KMS-11 (cell line): ENCODE measurements around the gene MRTFA.

Source experiments
- H2AFZ ChIP-seq: fragments of 200-600 bp; sonication (generic); 2 replicates; pipeline ENCODE4 v1.6.1; 2016; ENCODE audit warnings: antibody characterized with exemption, mixed run types, low read depth
- H3K27ac ChIP-seq: fragments of 200-600 bp; sonication (generic); 2 replicates; pipeline ENCODE4 v1.6.1; 2016; ENCODE audit warnings: mild to moderate bottlenecking, mixed run types
- H3K27me3 ChIP-seq: fragments of 200-600 bp; sonication (generic); 2 replicates; pipeline ENCODE4 v1.6.1; 2017; ENCODE audit warnings: mild to moderate bottlenecking, low read depth, mixed run types, moderate library complexity; ENCODE audit not compliant: insufficient read depth
- H3K36me3 ChIP-seq: fragments of 200-600 bp; sonication (generic); 2 replicates; pipeline ENCODE4 v1.6.1; 2017; ENCODE audit warnings: mild to moderate bottlenecking, mixed run types; ENCODE audit not compliant: insufficient read depth
- H3K4me1 ChIP-seq: fragments of 200-600 bp; sonication (generic); 2 replicates; pipeline ENCODE4 v1.6.1; 2016; ENCODE audit warnings: mild to moderate bottlenecking, low read depth, mixed run types; ENCODE audit not compliant: poor library complexity, severe bottlenecking
- H3K4me2 ChIP-seq: fragments of 200-600 bp; sonication (generic); 2 replicates; pipeline ENCODE4 v1.7.0; 2016; ENCODE audit warnings: mild to moderate bottlenecking, mixed run types
- H3K4me3 ChIP-seq: fragments of 200-600 bp; sonication (generic); IDR thresholded peaks from 2 replicates; pipeline ENCODE4 v1.6.1; 2017; ENCODE audit warnings: low read depth, low read length, mixed read lengths; ENCODE audit not compliant: insufficient read depth
- H3K79me2 ChIP-seq: fragments of 200-600 bp; sonication (generic); 2 replicates; pipeline ENCODE4 v1.6.1; 2016; ENCODE audit warnings: low read depth, mixed run types; ENCODE audit not compliant: insufficient read depth
- H3K9ac ChIP-seq: fragments of 200-600 bp; sonication (generic); 2 replicates; pipeline ENCODE4 v1.6.1; 2016; ENCODE audit warnings: mild to moderate bottlenecking, mixed run types
- H4K20me1 ChIP-seq: fragments of 200-600 bp; sonication (generic); 2 replicates; pipeline ENCODE4 v1.6.1; 2016; ENCODE audit warnings: mild to moderate bottlenecking, mixed run types; ENCODE audit not compliant: insufficient read depth
- CTCF ChIP-seq: fragments of 200-600 bp; sonication (generic); conservative IDR thresholded peaks from 2 replicates; pipeline ENCODE4 v1.6.1; 2017; ENCODE audit warnings: low read depth, mild to moderate bottlenecking, antibody characterized with exemption, low read length, moderate library complexity, mixed read lengths

The MRTFA gene

GRCh38 chr22:40482886-40483285 is 153.6 kb downstream of the MRTFA start:
- no peak overlapping the region for H3K9ac ChIP-seq
- peaks cover 5% of the 10 kb centered on the region for H3K4me1 ChIP-seq

GRCh38 chr22:40482391-40482790 is 154.1 kb downstream of the MRTFA start:
- no peak for TF ChIP-seq CTCF

More at GRCh38 chr22:40482886-40483285, 153.6 kb downstream of the MRTFA start:
- Histone ChIP-seq H3K36me3 (no peaks in the 10 kb centered on the region), H3K4me2 (no peak overlapping the region), H4K20me1 (no peaks in the 10 kb centered on the region), H3K27ac (no peak overlapping the region), H3K4me3 (no peak overlapping the region), H3K27me3 (no peaks in the 10 kb centered on the region), H2AFZ (no peak overlapping the region), H3K79me2 (no peaks in the 10 kb centered on the region)
- TF ChIP-seq CTCF = no peak

GRCh38 chr22:40480996-40481395 is 155.5 kb downstream of the MRTFA start:
- Histone ChIP-seq H3K27me3 (no peaks in the 10 kb centered on the region), H3K4me1 (no peaks in the 10 kb centered on the region), H3K4me2 (no peak overlapping the region), H3K36me3 (no peaks in the 10 kb centered on the region), H3K9ac (no peak overlapping the region), H3K4me3 (no peak overlapping the region), H4K20me1 (no peaks in the 10 kb centered on the region), H3K79me2 (no peaks in the 10 kb centered on the region), H2AFZ (no peak overlapping the region), H3K27ac (no peak overlapping the region)
- no peak for TF ChIP-seq CTCF

More at GRCh38 chr22:40482391-40482790, 154.1 kb downstream of the MRTFA start:
- Histone ChIP-seq H3K36me3 (no peaks in the 10 kb centered on the region), H2AFZ (no peak overlapping the region), H4K20me1 (no peaks in the 10 kb centered on the region), H3K27ac (no peak overlapping the region), H3K4me2 (no peak overlapping the region), H3K4me3 (no peak overlapping the region), H3K9ac (no peak overlapping the region), H3K27me3 (no peaks in the 10 kb centered on the region), H3K79me2 (no peaks in the 10 kb centered on the region), H3K4me1 (peaks cover under 1% of the 10 kb centered on the region)

- Histone ChIP-seq H4K20me1 (no peaks in the 10 kb centered on the region), H3K4me3 (no peak overlapping the region), H3K79me2 (no peaks in the 10 kb centered on the region), H3K4me2 (no peak overlapping the region), H2AFZ (no peak overlapping the region), H3K27ac (no peak overlapping the region), H3K27me3 (no peaks in the 10 kb centered on the region), H3K9ac (no peak overlapping the region), H3K36me3 (no peaks in the 10 kb centered on the region), H3K4me1 (no peaks in the 10 kb centered on the region)
- no peak for TF ChIP-seq CTCF
Observed at GRCh38 chr22:40479887-40480538, 156.5 kb downstream of the MRTFA start.
